Common myeloid progenitor, CD34-positive (primary cell): ENCODE measurements around the gene TLR2.

Experiments used
- CTCF ChIA-PET: fragments of 350-600 bp; sonication (Branson Sonifier 250); formaldehyde crosslinking; loops from one replicate; lab custom pipeline; 2021; ENCODE audit warnings: antibody characterized with exemption; lab: Charles Lee
- POLR2A ChIA-PET: fragments of 350-600 bp; sonication (Branson Sonifier 250); formaldehyde crosslinking; loops from one replicate; lab custom pipeline; 2021; ENCODE audit warnings: antibody characterized with exemption; lab: Charles Lee
- DNase-seq, 3 donors: peaks; one replicate each; pipeline versions ENCODE4 v3.0.0 to v3.0.0-alpha.2; 2013
- H3K27ac ChIP-seq, 2 experiments: 1 replicate in 1 of 2; 2 replicates in 1 of 2; pipeline ENCODE4 v1.7.0; 2013; ENCODE audit warnings: inconsistent platforms in 2 of 2, low read length in 2 of 2, mild to moderate bottlenecking in 2 of 2, low read depth in 1 of 2, moderate library complexity in 1 of 2; ENCODE audit not compliant: severe bottlenecking in 2 of 2, insufficient read depth in 1 of 2, poor library complexity in 1 of 2
- H3K27me3 ChIP-seq, 5 experiments: replicated peaks in 2 of 5; 1 replicate in 3 of 5; 2 replicates in 2 of 5; pipeline versions ENCODE4 v1.6.1 to v1.7.0; 2013; ENCODE audit warnings: low read length in 4 of 5, mild to moderate bottlenecking in 2 of 5, moderate library complexity in 2 of 5, inconsistent platforms in 1 of 5; ENCODE audit not compliant: insufficient read depth in 5 of 5, control insufficient read depth in 4 of 5
- H3K36me3 ChIP-seq, 4 experiments: 1 replicate in 2 of 4; 2 replicates in 2 of 4; pipeline versions ENCODE4 v1.6.1 to v1.7.0; 2013; ENCODE audit warnings: low read length in 3 of 4, control low read depth in 1 of 4, mild to moderate bottlenecking in 1 of 4; ENCODE audit not compliant: control insufficient read depth in 4 of 4, insufficient read depth in 4 of 4
- H3K4me1 ChIP-seq, 4 experiments: 1 replicate in 3 of 4; 2 replicates in 1 of 4; pipeline versions ENCODE4 v1.6.1 to v1.7.1; 2013; ENCODE audit warnings: low read length in 3 of 4, mild to moderate bottlenecking in 3 of 4, control low read depth in 1 of 4, inconsistent platforms in 1 of 4, moderate library complexity in 1 of 4; ENCODE audit not compliant: control insufficient read depth in 4 of 4, insufficient read depth in 4 of 4; ENCODE audit errors: control extremely low read depth in 1 of 4
- H3K4me3 ChIP-seq, 7 experiments: 1 replicate in 4 of 7; 2 replicates in 3 of 7; pipeline versions ENCODE4 v1.5.1 to v1.7.0; 2013; ENCODE audit warnings: mild to moderate bottlenecking in 7 of 7, low read length in 6 of 7, moderate library complexity in 6 of 7, inconsistent platforms in 2 of 7, low read depth in 2 of 7, control low read depth in 1 of 7; ENCODE audit not compliant: insufficient read depth in 4 of 7, control insufficient read depth in 1 of 7; ENCODE audit errors: extremely low read depth in 1 of 7
- H3K9me3 ChIP-seq, 5 experiments: 1 replicate in 4 of 5; 2 replicates in 1 of 5; pipeline versions ENCODE4 v1.6.1 to v1.7.1; 2013; ENCODE audit warnings: low read length in 4 of 5, mild to moderate bottlenecking in 2 of 5, inconsistent platforms in 1 of 5, low read depth in 1 of 5, moderate library complexity in 1 of 5; ENCODE audit not compliant: control insufficient read depth in 4 of 5, insufficient read depth in 2 of 5; ENCODE audit errors: control extremely low read depth in 1 of 5
- WGBS: methylation state at CpG from one replicate; pipeline ENCODE4 v1.1.5; 2013; ENCODE audit not compliant: insufficient coverage; 5-methylcytosine and 5-hydroxymethylcytosine counted together

TLR2 gene

DNA sequence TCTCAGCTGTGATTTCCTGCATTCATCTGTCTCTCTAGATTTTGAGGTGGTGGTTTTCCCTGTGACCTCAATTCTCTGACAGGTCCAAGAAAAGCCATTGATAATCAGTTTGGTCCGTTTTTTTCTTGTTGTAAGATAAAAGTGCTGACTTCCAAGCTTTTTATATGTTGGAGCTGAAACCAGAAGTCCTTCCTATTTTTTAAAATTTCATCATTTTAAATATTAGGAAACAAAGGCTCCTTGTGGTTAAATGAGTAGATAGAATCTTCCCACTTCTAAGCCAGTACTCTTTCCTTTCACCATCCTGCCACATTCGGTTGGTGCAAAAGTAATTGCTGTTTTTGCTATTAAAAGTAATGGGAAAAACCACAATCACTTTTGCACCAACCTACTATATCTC, 57.5 kb downstream of the TLR2 start:
- no peaks in the 10 kb centered on the region for H3K27me3 ChIP-seq
- no CpG with 5 or more reads among the region's 2 CpGs for WGBS
- no peaks in the 10 kb centered on the region for H3K36me3 ChIP-seq
- CTCF ChIA-PET, result interaction anchor here (1.4 kb wide), 1 partner anchor 9 kb away, joined by 6 read pairs; no protein-coding TSS in a partner anchor
- no peak for DNase-seq
- no peaks in the 10 kb centered on the region for H3K4me1 ChIP-seq
- POLR2A ChIA-PET, result no interaction called here
- peaks cover 0 to 13% (median 3%) of the 10 kb centered on the region in 5 experiments for H3K9me3 ChIP-seq
- H3K4me3 ChIP-seq, result no peak overlapping the region
- H3K27ac ChIP-seq, result no peak overlapping the region

GRCh38 chr4:153745651-153746050, 61.6 kb downstream of the TLR2 start:
- no peak for DNase-seq
- no peak overlapping the region for H3K4me3 ChIP-seq
- H3K9me3 ChIP-seq, result peaks cover 0 to 6% (median 3%) of the 10 kb centered on the region in 5 experiments
- POLR2A ChIA-PET, result no interaction called here
- no peak overlapping the region for H3K27ac ChIP-seq
- peaks cover 0 to 4% (median 2%) of the 10 kb centered on the region in 4 experiments for H3K4me1 ChIP-seq
- CTCF ChIA-PET, result no interaction called here
- H3K36me3 ChIP-seq, result no peaks in the 10 kb centered on the region
- no peaks in the 10 kb centered on the region for H3K27me3 ChIP-seq

GRCh38 chr4:153747406-153747955, 63.4 kb downstream of the TLR2 start:
- no peak overlapping the region for H3K4me3 ChIP-seq
- H3K27ac ChIP-seq, result no peak overlapping the region
- ChIA-PET CTCF (interaction anchor here (0.9 to 4.9 kb wide), 5 partner anchors 9 to 113 kb away, joined by 3 to 56 read pairs (median 3); no protein-coding TSS in a partner anchor), POLR2A (no interaction called here)
- peaks cover 0 to 3% (median 0%) of the 10 kb centered on the region in 5 experiments for H3K27me3 ChIP-seq
- no peaks in the 10 kb centered on the region for H3K9me3 ChIP-seq
- no peaks in the 10 kb centered on the region for H3K36me3 ChIP-seq
- DNase-seq, result peak in 1 of 3 donors; percentile 11
- WGBS, result 58% methylated on average over 2 of the region's 4 CpGs
- peaks cover 0 to 4% (median 2%) of the 10 kb centered on the region in 4 experiments for H3K4me1 ChIP-seq

DNA sequence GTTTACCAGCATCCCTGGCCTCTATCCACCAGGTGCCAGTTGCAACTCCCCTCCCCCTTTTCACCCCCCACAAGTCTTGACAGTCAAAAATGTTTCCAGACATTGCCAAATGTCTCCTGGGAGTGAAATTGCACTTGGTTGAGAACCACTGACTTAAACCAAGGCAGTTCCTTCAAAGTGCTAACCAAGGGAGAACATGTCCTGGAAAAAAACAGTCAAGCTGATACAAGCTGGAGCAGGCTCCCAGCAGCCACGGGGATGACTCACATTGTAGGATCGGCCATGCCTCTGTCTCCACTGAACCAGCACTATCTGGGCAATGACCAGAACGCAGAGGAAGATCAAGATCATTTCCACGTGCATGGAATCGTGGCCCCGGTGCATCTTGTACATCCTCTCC, 64.3 kb downstream of the TLR2 start:
- DNase-seq, result no peak
- ChIA-PET POLR2A (no interaction called here), CTCF (interaction anchor here (1.2 to 4.9 kb wide), 4 partner anchors 14 to 114 kb away, joined by 3 to 56 read pairs (median 4); no protein-coding TSS in a partner anchor)
- H3K4me1 ChIP-seq, result peaks cover 0 to 4% (median 2%) of the 10 kb centered on the region in 4 experiments
- H3K9me3 ChIP-seq, result no peaks in the 10 kb centered on the region
- no peak overlapping the region for H3K4me3 ChIP-seq
- H3K27ac ChIP-seq, result no peak overlapping the region
- WGBS, result 95% methylated on average over 6 of the region's 6 CpGs
- peaks cover 0 to 3% (median 0%) of the 10 kb centered on the region in 5 experiments for H3K27me3 ChIP-seq
- no peaks in the 10 kb centered on the region for H3K36me3 ChIP-seq

DNA sequence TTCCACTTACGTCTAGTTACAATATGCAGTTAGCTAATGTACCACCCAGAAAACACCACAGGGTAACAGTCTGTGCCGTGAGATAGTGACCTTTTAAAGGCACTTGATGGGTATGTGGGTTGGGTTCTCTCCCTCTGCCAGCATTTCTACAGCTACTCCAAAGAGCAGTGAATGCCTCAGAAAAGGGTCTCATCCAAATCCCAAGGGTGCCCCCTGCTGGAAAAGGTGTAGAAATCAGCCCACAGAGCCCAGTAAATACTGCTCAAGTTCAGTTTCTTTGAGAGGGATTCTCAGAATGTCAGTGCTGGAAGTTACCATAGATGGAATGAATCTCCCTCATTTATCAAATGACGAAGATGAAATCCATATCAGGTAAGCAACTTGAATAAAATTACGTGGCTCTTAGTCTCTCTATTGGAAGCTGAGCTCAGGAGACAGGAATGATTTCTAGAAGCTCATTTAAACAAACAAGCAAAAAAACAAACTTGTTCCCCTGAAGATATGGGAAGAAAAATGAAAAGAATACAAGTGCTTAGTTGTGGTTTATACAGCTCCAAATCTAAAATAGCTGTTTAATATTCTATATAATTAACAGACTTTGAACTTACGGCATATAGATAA, 66.2 kb downstream of the TLR2 start:
- peak; percentile 65 to 83 (median 80) for DNase-seq
- H3K4me1 ChIP-seq, result peaks cover 0 to 6% (median 2%) of the 10 kb centered on the region in 4 experiments
- no peak overlapping the region for H3K27ac ChIP-seq
- CTCF ChIA-PET, result interaction anchor here (0.7 to 4.9 kb wide), 15 partner anchors 9 to 408 kb away, joined by 3 to 56 read pairs (median 4); no protein-coding TSS in a partner anchor
- no peaks in the 10 kb centered on the region for H3K36me3 ChIP-seq
- 0% methylated on average over 1 of the region's 5 CpGs for WGBS
- POLR2A ChIA-PET, result no interaction called here
- H3K27me3 ChIP-seq, result peaks cover 0 to 3% (median 0%) of the 10 kb centered on the region in 5 experiments
- H3K9me3 ChIP-seq, result peaks cover 0 to 3% (median 0%) of the 10 kb centered on the region in 5 experiments
- no peak overlapping the region for H3K4me3 ChIP-seq

GRCh38 chr4:153755186-153755585, 71.1 kb downstream of the TLR2 start:
- Histone ChIP-seq H3K4me1 (peaks cover 0 to 8% (median 5%) of the 10 kb centered on the region in 4 experiments), H3K4me3 (no peak overlapping the region), H3K27ac (no peak overlapping the region), H3K9me3 (peaks cover 0 to 3% (median 0%) of the 10 kb centered on the region in 5 experiments), H3K27me3 (peaks cover 4 to 34% (median 12%) of the 10 kb centered on the region in 5 experiments), H3K36me3 (no peaks in the 10 kb centered on the region)
- ChIA-PET CTCF (interaction anchor here (1.2 kb wide), 1 partner anchor 121 kb away, joined by 3 read pairs; no protein-coding TSS in a partner anchor), POLR2A (no interaction called here)
- WGBS, result no CpG with 5 or more reads among the region's 2 CpGs
- DNase-seq, result no peak
